Activated naive CD4-positive, alpha-beta T cell treated with Interleukin-2 at 50 U/mL for 16 hours (primary cell): ENCODE measurements around the gene GFPT2.

Source experiments
- DNase-seq: peaks from one replicate; pipeline ENCODE4 v3.0.0-alpha.2; 2020

Gene GFPT2

DNA sequence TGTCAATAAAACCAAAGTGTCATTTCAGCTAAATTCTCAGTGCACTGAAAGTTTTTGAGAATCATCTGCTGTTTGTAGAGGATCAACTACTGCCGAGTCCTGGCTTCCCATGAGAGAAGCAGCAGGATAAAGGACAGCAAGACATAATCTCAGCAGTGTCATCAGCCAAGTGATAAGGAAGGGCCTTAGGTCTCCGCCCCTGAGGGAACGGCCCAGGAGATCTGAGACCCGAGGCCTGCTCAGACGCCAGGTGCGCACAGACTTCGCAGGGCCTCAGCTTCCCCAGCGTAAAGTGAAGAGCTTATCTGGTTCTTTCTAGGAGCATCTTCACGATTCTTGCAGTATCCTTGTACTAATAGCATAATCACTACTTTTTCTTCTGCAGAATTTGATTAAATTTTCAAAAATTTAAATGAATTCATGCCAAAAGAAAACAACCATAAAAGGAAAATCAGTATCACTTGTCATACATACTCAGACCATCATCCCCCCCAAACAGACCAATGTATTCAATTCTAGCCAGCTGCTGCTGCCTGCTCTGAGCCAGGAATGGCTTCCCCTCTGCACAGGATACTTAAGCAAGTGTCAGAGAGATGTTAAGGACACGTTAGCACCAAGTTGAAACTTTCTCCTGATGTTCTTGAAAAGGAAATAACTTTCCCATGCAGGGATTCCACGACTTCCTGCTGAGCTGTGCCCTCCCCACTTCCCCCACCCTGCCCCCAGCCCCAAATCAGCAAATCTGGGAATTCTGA is 2.2 kb downstream of the GFPT2 start:
- DNase-seq: no peak

DNA sequence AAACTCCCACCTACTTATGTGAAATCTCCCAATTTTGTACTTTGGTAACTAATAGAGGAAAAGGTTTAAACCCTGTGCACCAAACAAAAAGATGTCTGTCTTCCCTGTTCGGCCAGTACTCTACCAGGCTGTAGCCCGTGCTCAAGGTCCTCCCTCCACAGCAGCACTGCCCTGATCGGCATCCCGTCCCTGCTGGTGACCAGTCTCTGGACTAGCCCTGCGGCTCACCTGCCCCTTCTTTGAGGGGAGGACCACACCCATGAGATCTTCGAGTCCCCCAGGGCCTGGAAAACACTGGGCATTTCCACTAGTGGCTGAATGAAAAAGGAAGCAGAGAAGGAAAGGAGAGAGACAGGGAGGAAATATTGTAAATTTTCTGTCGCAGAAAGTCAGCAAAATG is 2.8 kb downstream of the GFPT2 start:
- no peak for DNase-seq

DNA sequence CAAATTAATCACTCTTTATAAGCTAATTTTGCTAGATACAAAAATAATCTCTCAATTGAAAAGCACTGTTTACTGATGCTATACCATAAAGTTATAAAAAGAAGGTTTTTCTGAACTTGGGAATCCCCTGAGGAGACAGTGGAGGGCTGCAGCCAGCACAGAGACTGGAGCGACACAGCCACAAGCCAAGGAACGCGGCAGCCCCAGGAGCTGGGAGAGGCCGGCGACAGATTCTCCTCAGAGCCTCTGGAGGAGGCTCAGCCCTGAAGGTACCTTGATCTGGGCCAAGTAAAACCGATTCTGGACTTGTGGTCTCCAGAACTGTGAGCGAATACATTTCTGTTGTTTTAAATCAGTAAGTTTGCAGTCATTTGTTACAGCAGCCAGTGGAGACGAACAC is 3.7 kb downstream of the GFPT2 start:
- DNase-seq: no peak

DNA sequence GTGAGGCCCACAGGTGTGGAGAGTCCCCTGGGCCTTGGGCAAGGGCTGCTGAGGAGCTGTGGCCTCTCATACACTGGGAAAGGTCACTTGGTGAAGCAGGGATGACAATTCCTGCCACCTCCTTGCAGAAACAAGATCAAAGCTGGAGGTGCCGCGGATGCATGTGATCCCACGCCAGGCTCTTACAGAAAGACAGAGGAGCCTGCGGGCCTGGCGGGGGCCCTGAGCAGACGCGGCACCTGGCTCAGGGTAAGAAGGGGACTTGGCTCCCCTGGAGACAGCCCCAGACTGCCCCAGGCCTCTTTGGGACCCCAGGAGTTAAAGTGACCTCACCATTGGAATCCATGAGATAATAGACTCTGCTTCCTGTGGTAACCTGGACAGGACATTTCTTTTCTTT is 4.8 kb downstream of the GFPT2 start:
- DNase-seq: no peak

DNA sequence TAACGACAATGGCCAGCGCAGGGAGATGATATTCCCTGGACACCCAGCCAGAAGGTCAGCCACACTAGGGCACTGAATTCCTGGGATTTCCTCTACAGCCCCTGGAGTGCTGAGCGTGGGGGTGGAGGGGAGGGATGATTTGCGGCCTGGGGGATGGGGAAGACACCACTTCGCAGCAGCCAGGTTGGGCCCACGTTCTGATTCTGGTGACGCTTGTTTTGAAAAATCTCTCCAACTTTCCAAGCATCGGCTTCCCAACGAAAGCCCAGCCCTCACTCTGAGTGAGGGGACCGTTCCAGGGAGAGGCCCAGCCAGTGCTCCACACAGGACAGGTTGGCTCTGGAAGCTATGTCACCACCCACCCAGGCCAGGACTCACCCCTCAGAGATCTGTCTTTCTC is 5.4 kb downstream of the GFPT2 start:
- no peak for DNase-seq

DNA sequence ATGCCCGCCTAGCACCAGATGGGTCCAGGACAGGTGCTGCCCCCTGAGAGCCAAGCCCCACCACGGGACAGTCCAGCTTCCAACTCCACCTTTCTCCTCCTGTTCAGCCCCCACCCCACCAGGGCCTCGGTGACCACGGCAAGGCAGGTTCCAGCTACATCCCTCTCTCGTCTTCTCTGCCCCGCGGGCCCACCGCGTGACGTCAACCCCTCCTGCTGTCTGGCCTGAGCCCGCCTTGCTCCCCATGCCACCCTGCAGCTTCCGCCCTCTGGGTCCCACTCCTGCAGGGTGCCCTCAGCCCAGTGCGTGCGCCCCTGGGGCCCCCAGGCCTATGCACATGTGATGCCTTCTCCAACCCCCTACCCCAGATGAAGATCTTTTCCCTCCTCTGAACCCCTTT is 6.8 kb downstream of the GFPT2 start:
- no peak for DNase-seq

DNA sequence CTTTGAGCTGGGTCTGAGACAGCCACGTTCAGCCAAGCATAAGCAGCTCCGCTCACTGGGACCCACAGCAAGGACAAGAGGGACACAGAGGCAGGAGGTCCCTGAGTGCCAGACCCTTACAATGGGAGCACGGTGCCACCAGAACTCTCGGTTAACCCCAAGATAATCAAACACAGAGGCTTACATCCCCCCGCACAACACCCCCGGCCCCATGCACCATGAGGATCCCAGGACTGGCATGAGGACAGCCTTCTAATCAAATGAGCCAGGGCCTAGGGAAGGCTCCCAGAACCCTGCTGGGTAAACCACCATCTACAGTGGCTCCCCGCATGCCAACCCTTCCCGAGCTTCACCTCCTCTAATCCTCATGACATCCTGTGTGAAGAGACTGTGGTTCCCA is 7.4 kb downstream of the GFPT2 start:
- no peak for DNase-seq

DNA sequence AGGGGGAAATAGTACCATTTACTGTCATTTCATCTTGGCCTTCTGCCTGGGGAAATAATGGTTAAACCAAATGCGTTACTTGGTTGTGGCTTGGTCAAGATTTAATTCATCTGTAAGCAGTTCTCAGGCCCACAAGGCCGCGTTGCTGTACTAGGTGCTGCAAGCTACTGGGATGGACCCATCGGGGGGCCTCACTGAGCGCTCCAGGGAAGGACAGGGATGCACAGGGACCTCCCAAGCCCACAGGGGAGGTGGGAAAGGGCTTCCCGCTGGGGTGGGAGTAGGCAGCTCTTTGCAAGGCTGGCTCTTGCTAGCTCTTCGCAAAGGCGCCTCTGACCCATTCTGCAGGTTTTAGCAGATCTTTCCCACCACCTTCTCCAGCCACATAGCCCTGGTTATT is 8.0 kb downstream of the GFPT2 start:
- no peak for DNase-seq

DNA sequence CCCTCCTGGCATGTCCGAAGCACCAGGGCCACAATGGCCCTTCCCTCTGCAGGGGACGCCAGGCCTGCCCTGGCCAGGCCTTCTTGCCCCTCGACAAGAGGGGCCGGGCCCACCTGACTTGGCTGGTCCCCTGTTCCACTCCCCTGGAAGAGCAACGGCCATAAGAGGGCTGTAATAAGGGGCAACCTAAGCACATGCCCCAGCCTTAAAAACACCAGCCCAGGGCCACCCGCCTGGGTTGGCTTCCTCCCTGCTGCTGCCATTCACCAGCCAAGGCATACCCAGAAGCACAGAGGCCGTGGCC is 8.5 kb downstream of the GFPT2 start:
- no peak for DNase-seq

DNA sequence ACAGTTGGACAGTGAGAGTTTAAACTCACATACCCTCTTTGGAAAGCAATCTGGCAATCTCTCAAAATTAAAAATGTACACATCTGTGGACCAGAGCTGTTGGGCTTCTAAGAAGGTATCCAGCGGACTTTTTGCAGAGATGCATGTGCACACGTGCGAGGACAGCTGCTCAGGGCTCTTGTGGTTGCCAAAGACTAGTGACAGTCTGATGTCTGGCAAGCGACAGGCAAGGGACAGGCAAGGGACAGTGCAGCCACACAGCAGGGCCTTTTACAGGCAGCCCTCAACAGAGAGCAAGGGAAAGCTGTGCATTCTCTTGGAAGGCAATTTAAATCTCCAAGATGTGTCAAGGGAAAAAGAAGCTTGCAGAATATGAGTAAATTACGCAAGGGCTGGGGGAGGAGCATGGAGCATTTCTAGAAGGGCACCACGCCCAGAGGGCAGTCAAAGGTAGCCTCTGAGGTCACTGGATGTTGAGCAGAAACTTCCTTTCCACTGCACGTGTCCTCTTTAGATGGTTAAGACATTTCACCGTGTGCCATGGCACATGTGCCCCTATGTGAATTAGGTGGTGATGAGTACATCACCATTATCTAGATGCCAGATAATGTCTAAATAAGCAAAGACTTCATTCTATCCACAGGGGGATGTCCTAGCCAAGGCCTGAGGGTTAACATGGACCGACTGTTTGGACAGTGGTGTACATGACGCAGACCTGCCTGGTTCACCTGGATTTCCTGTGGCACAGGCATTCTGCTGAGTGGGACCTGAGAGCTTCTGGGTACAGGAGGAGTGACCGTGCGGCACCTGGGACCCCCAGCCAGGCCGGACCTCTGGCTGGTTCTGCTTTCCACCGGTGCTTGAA is 9.1 kb downstream of the GFPT2 start:
- no peak for DNase-seq

DNA sequence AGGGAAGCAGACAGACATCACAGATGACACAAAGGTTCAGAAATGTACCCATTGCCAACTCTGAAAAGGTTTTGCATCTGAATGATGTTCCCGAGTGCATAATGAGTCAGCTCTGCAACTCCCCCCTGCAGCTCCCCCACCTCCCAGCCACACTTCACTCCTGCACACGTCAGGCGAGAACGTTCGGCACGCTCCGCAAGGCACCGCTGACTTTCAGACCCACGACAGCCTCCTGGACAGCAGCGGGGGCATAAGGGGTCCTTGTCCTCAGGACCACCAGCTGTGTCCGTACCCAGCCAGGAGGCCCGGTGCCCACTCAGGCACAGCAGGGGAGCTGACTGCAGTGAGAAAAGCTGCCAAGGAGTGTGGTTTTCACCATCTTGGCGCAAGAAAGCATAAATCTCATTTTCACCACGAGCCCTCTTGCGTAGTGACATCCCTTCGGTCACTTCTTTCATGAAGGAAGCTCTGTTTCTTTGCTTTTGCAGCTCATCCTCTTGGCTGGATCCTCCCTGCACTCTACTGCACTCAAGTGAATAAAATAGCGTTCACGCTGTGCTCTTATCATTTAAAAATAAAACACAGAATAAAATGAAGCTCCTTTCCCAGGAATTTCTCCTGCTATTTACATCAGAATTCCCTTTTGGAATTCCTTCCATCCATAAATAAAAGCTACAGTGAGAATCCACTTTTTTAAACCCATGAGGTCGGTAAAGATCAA is 9.9 kb downstream of the GFPT2 start:
- no peak for DNase-seq

DNA sequence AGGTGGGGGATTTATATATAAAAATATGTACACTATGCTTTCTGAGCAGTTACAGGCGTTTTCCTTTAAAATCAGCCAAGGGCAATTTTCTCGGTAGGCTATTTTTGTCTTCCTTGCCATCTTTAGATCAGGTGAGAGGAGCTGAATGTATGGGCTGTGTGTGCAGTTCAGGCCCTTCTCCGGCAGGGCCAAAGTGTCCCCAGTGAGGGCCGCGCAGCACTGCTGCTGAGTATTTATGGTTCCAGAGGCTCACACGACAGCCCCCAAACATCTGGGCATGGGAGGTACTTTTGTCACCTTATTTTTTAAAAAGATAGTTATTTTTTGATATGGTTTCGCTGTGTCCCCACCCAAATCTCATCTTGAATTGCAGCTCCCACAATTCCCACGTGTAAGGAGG is 11.5 kb downstream of the GFPT2 start:
- DNase-seq: no peak

DNA sequence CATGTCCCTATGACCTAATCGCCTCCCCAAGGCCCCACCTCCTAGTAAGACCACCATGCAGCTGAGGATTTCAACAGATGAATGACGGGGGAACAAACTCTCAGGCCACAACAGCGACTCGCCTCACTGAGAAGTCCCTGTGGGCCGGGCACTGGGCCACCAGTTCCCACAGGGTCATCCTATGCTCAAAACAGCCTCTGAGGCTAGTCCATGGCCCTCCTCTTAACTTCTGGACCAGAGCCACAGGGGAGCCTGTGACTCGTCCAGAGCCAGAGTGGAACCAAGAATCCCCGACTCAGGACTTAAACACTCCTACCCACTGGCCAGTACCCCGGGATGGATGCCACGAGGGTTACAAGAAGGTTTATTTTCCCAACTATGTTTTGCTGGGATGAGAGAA is 12.3 kb downstream of the GFPT2 start:
- DNase-seq: no peak

DNA sequence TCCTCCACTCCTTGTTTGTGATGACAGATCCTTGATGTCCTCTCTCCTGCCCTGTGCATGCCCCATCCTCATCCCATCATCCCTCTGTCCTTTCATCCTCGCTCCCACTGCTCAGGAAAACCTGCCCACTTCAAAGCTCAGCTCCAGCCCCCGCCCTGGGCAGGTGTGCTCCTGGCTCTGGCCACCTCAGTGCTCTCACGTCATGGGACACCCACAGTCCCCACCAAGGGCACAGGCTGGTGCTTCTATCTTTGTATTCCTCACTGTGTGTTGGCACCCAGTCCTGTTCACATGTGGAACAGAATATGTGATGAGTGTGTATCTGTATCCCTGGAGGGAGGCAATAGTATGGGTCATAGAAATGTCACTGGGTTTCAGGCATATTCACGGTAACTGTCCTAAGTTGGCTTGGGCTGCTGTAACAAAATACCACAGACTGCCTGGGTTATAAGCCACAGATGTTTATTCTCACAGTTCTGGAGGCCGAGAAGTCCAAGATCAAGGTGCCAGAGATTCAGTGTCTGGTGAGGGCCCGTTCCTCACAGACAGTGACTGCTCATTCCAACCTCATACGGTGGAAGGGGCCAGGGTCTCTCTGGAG is 13.5 kb downstream of the GFPT2 start:
- no peak for DNase-seq

DNA sequence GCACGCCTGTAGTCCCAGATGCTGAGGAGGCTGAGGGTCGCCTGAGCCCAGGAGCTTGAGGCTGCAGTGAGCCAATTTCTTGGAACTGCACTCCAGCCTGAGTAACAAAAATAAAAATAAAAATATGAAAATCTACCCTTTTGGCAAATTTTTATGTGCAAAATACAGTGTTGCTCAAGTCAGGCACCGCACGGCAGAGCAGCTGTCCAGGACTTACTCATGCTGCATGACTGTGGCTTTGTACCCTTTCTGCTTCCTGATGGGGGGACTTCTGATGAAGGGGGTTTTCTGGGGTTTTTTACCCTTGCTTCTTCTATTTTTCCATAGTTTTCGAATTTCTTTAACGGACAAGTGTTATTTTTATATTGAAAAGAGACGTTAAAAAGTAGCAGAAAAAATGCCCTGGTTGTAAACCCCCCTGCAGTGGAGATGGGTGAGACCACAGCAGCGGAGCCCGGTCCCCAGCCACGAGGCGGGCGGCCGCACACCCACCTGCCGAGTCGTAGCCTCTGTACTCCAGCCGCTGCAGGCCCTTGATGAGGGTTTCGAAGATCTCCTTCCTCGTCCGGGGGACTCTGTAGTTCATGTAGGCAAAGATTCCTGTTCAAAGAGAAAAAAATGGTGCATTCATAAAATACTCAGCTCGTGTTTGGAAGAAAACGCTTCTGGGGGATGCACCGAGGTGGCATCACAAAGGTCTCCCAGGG is 15.0 kb downstream of the GFPT2 start:
- DNase-seq: no peak

DNA sequence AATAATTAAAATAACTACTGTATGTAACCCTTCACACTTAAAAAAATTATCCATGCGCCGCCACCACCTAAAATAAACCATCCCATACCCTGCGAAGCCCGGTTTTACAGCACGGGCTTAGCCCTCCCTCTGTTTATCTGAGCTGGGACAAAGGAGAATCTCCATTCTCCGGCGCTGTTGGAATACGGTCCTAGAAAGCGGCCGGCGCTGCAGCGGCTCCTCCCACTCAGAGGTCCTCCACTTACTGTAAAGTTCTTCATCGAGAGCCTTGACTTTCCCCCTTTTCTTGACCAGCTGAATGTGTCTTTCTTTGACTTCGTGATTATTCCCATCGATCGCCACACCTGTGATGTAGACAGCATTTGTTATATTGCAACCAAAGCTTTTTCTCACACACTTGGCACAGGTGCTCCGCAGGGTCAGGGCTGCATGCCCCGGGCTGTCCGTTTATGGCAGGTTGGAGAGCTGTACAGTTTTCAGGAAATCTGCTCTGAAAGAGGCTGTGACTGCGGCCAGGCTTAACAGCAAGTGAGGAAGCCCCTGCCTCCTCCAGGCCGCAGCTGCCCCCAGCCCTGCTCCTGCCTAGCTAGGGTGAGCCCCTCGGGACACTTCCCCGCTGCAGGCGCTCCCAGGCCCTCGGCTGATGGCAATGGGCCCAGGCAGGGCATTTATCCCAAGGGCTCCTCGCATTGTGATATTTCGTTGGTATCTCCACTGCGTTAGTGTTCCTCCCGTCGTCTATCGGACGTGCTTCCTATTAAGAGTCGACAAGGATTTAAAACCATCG is 16.7 kb downstream of the GFPT2 start:
- DNase-seq: no peak

DNA sequence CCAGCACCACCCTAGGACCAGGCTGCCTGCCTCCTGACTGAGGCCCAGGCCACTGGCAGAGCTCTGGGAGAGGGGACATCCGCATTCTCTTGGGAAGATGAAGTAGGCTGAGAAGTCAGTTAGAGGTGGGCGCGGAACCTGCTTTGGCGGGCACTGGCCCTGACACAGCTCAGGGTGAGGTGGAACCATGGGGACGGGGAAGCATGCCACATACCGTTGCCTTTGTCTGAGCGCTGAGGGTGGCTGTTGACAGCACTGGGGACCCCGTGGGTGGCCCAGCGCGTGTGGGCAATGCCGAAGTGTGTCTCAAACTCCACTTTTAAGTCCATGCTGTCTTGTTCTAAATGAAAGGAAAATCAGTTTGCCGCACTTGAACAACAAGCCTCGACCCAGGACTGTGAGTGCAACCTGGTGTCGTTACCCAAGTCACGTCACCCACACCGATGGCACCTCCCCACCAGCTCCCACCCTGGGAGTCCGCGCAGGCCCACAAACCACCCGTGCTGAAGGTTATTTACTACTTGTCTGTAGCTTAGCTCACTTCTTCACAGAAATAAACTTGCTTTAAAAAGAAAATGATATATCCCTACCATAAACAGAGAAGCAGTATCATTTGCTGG is 17.4 kb downstream of the GFPT2 start:
- DNase-seq: no peak

DNA sequence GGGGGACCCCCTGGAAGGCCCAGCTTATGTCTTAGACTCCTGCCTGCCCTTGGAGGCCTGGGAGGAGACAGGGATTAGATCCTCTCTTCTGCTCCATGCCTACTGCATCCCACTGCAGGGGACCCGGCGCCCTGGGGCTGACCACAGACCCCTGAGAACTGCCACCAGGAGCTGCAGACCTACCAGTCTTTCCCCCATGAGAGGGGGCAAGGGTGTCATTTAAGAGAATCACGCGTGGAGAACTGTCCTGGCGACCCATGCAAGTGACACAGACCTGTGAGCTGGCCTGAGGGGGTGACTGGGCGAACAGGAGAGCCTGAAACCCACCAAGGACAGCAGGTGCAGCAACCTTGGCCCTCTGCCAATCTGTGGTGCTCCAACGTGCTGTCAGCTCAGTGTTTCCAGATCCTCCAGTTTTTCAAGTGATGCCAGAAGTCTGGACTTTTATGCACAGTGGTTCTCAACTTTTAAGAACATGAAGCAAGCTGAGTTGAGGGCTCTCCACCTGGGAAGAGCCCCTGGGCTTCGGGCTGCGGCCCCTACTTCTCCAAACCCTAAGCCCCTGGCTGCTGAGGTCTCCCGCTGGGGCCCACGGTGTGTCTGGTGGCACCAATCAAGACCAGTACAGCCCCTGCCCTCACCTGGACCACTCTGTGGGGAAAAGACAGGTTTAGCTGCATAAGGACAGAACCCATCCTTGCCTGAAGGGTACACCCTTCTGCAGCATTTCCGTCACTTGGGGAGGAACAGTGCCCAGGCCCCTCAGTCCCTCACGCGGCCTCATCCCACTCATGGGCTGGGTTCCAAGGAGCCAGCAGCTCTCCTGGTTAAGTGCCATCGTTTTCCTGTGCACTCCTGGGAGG is 18.2 kb downstream of the GFPT2 start:
- DNase-seq: no peak

DNA sequence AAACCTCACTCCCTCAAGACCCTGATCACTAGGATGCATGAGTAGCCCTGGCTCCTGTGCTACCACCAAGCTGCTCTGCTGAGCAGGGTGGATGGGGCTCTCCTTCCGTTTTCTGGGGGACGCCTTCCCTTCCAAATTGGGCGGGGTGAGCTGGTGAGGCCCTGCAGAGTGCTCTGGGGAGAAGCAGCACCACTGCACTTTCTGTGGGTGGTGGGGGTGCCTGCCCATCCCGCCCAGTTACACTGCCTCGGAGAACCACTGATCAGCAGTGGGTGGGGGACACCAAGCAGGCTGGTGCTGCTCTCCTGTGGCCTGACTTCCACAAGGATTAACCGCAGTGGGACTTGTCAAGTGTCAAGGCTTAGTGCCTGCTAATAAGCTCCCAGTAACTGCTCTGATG is 19.0 kb downstream of the GFPT2 start:
- DNase-seq: no peak

DNA sequence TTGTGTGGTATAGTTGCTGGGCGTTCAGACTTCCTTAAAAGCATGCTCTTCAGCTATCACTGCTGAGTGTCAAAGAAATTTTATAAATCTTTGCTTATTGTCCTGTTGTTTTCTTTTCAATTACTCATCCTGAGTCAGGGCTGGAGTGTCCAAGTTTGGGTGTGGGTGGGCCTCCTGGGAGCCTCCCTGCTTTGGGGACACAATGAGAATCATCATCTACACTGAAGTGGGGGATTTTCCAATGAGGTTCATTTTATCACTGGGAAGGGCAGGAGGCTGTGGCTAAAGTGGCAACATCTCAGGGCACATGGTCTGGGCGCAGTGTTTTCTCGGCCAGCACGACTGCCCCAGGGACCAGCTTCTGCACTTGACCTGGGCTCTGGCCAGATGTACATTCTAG is 19.5 kb downstream of the GFPT2 start:
- no peak for DNase-seq

DNA sequence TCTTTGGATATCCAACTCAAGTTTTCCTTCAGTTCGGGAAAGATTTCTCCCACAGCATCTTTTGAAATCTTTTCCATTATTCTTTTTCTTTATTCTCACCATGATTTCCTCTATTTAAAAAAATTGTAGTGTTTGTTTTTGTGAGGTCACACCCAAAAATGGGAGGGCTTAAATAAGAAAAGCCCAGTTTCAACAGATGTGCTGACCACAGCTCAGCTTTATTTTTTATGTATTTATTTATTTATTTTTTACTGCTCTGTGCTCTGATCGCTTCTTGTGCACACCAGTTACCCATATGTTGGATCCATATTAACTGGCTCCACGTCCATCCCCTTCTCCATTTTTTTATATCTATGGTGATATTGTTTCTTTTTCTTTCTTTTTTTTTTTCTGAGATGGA is 20.3 kb downstream of the GFPT2 start:
- DNase-seq: no peak
